GM18502 (cell line): ENCODE data around the gene JHY.
A peak's percentile ranks its signal among the peaks of the same experiment; 100 is the strongest.

ENCODE experiments used
- ATAC-seq: cut with Tn5 transposase; IDR thresholded peaks from one replicate; pipeline ENCODE4 v1.9.1; 2021; ENCODE audit warnings: mild to moderate bottlenecking; ENCODE audit not compliant: unreplicated experiment, poor library complexity

The JHY gene

GRCh38 chr11:122869622-122870021 lies 12.9 kb upstream of the JHY start:
- ATAC-seq: no peak

- no peak for ATAC-seq
Observed at GRCh38 chr11:122871302-122871701, 11.3 kb upstream of the JHY start.

- no peak for ATAC-seq
Observed at GRCh38 chr11:122872046-122872445, 10.5 kb upstream of the JHY start.

GRCh38 chr11:122874991-122875390 lies 7.6 kb upstream of the JHY start:
- peak; percentile 73 for ATAC-seq

GRCh38 chr11:122877732-122878131 lies 4.8 kb upstream of the JHY start:
- no peak for ATAC-seq

- ATAC-seq: no peak
Observed at GRCh38 chr11:122879785-122880184, 2.8 kb upstream of the JHY start.

GRCh38 chr11:122882857-122883645 lies 492 bp downstream of the JHY start:
- ATAC-seq: peak; percentile 60

GRCh38 chr11:122883646-122883979 lies 1.1 kb downstream of the JHY start:
- no peak for ATAC-seq

GRCh38 chr11:122888162-122888561 lies 5.6 kb downstream of the JHY start:
- no peak for ATAC-seq

GRCh38 chr11:122893131-122893530 lies 10.6 kb downstream of the JHY start:
- ATAC-seq: no peak

- no peak for ATAC-seq
Observed at GRCh38 chr11:122895563-122895962, 13.0 kb downstream of the JHY start.

- ATAC-seq: no peak
Observed at GRCh38 chr11:122897606-122898210, 15.1 kb downstream of the JHY start.

GRCh38 chr11:122898799-122899198 lies 16.2 kb downstream of the JHY start:
- no peak for ATAC-seq

GRCh38 chr11:122900587-122901202 lies 18.1 kb downstream of the JHY start:
- no peak for ATAC-seq

GRCh38 chr11:122902951-122903350 lies 20.4 kb downstream of the JHY start:
- ATAC-seq: no peak

- ATAC-seq: no peak
Observed at GRCh38 chr11:122910775-122911174, 28.2 kb downstream of the JHY start.

- ATAC-seq: no peak
Observed at GRCh38 chr11:122917311-122917710, 34.8 kb downstream of the JHY start.

GRCh38 chr11:122918734-122919133 lies 36.2 kb downstream of the JHY start:
- no peak for ATAC-seq

- ATAC-seq: no peak
Observed at GRCh38 chr11:122920579-122920978, 38.0 kb downstream of the JHY start.

GRCh38 chr11:122922893-122923292 lies 40.3 kb downstream of the JHY start:
- no peak for ATAC-seq

- no peak for ATAC-seq
Observed at GRCh38 chr11:122923302-122923701, 40.7 kb downstream of the JHY start.

- ATAC-seq: no peak
Observed at GRCh38 chr11:122931510-122931909, 49.0 kb downstream of the JHY start.
